ENCODE data around the gene UBE2B.

The UBE2B gene

DNA sequence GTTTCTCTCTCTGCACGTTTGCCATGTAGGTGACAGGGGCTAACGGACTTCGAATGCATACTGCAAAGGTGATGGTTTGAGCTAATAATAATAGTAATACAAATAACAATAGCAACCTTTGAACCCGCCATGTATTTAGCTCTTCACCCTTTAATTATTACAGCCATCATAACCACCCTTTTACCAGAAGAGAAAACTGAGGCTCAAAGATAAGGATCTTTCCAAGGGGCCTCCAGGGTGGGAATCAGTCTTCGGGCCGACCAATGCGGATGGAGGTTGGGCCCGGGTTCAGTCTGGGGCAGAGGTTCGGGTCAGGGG lies 39.8 kb downstream of the UBE2B start:
- Histone ChIP-seq H3K9me3 (ENCODE audit: insufficient read depth, low read length, severe bottlenecking) (no peaks in the 10 kb centered on the region), H3K4me3 (ENCODE audit: low read depth in 1 of 2, low read length in 2 of 2) (peak overlapping the region; percentile 83 to 92), H3K27me3 (ENCODE audit: insufficient read depth, low read length, poor library complexity) (no peaks in the 10 kb centered on the region), H3K36me3 (ENCODE audit: insufficient read depth, low read length) (peaks cover 31% of the 10 kb centered on the region), H2AFZ (ENCODE audit: low read depth, low read length) (peak overlapping the region; percentile 74), H4K20me1 (ENCODE audit: insufficient read depth, low read length) (peaks cover 4% of the 10 kb centered on the region; the same call in 1 of the 2 replicates), H3K79me2 (ENCODE audit: insufficient read depth, low read length) (peaks cover 42% of the 10 kb centered on the region), H3K4me2 (ENCODE audit: insufficient read depth, low read length) (peak overlapping the region; percentile 99), H3K27ac (ENCODE audit: low read length) (peak overlapping the region; percentile 81), H3K9ac (ENCODE audit: low read depth, low read length) (peak overlapping the region; percentile 94), H3K4me1 (ENCODE audit: insufficient read depth, low read length) (peaks cover 38% of the 10 kb centered on the region)
- TF ChIP-seq, protein P1, sequence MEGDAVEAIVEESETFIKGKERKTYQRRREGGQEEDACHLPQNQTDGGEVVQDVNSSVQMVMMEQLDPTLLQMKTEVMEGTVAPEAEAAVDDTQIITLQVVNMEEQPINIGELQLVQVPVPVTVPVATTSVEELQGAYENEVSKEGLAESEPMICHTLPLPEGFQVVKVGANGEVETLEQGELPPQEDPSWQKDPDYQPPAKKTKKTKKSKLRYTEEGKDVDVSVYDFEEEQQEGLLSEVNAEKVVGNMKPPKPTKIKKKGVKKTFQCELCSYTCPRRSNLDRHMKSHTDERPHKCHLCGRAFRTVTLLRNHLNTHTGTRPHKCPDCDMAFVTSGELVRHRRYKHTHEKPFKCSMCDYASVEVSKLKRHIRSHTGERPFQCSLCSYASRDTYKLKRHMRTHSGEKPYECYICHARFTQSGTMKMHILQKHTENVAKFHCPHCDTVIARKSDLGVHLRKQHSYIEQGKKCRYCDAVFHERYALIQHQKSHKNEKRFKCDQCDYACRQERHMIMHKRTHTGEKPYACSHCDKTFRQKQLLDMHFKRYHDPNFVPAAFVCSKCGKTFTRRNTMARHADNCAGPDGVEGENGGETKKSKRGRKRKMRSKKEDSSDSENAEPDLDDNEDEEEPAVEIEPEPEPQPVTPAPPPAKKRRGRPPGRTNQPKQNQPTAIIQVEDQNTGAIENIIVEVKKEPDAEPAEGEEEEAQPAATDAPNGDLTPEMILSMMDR (IDR thresholded peaks at IDR 0.05; ENCODE audit: borderline replicate concordance, extremely low read depth, low read length, poor library complexity, severe bottlenecking): no peak
- TF ChIP-seq EZH2 (IDR thresholded peaks at IDR 0.05; ENCODE audit: borderline replicate concordance, low read depth, low read length, severe bottlenecking): no peak
- ATAC-seq (ENCODE audit: insufficient read depth, low read depth): no peak
- no peak for DNase-seq

DNA sequence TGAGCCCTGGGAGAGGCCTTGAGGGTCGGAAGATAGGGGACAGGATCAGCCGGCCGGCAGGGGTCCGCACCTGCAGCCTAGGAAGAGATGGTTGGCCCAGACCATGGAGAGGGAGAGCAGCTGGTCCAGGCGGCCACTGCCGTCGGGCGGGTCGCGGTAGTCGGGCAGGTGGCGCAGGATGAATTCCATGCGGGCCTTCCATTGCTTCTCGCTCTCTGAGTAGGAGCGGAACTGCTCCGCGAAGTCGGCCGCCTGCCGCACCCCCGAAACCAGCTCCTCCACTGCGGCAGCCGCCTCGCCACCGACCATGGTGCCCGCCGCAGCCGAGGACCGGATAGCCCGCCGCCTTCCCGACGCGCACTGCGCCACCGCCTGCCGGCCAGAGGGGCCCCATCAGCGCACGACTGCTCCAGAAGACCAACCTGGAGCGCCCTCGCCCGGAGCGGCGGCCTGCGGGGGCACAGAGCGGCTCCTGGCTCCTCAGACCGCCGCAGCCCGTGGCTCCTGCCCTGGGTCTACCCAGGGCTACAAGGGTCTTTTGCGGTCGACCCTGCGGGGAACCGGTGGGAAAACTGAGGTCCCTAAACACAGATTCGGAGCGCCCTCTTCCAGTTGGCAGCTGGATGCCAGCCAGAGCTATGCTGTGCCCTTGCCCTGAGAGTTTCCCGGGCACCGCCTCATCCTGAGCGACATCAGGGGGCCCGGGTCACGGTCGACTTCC lies 40.3 kb downstream of the UBE2B start, which contains the start of gene CDKN2AIPNL:
CDKN2AIPNL (minus strand) TSS at position 336 of the 721 bp plus-strand sequence; CDS start at position 309, 27 bp downstream.
- Histone ChIP-seq H3K36me3 (ENCODE audit: insufficient read depth, low read length) (peaks cover 26% of the 10 kb centered on the region), H3K9ac (ENCODE audit: low read depth, low read length) (peak within 1 kb of the TSS; percentile 94), H3K27ac (ENCODE audit: low read length) (peak within 1 kb of the TSS; percentile 81), H3K4me2 (ENCODE audit: insufficient read depth, low read length) (peak within 1 kb of the TSS; percentile 99), H2AFZ (ENCODE audit: low read depth, low read length) (peak within 1 kb of the TSS; percentile 74), H3K79me2 (ENCODE audit: insufficient read depth, low read length) (peaks cover 39% of the 10 kb centered on the region), H3K4me1 (ENCODE audit: insufficient read depth, low read length) (peaks cover 38% of the 10 kb centered on the region), H3K27me3 (ENCODE audit: insufficient read depth, low read length, poor library complexity) (no peaks in the 10 kb centered on the region), H3K4me3 (ENCODE audit: low read depth in 1 of 2, low read length in 2 of 2) (peak within 1 kb of the TSS; percentile 83 to 92), H4K20me1 (ENCODE audit: insufficient read depth, low read length) (peaks cover 4% of the 10 kb centered on the region; the same call in 1 of the 2 replicates), H3K9me3 (ENCODE audit: insufficient read depth, low read length, severe bottlenecking) (no peaks in the 10 kb centered on the region)
- peak; percentile 99 for ATAC-seq (ENCODE audit: insufficient read depth, low read depth)
- peak; percentile 91 for DNase-seq
- TF ChIP-seq, protein P1 (IDR thresholded peaks at IDR 0.05; ENCODE audit: borderline replicate concordance, extremely low read depth, low read length, poor library complexity, severe bottlenecking): peak; percentile 92
- TF ChIP-seq EZH2 (IDR thresholded peaks at IDR 0.05; ENCODE audit: borderline replicate concordance, low read depth, low read length, severe bottlenecking): no peak

DNA sequence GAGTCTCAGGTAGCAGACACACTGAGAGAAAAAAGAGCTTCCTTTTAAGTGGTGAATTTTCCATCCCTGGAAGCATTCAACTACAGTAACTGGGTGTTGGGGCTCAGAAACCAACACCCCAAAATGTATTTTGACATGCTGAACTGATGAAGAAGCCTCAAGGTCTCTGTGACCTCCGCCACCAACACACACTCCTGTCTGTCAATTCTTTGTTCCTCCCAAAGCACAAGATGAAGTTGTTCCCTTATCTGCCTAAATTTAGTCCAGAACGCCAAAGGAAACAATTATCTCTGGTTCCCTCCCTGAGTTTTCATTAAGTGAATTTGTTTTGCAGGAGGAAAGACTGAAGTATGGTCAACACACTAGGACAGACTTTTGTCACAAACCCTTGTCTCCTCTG lies 41.7 kb downstream of the UBE2B start:
- peak overlapping the region; percentile 99; the same call in 1 of the 2 replicates for H3K4me2 ChIP-seq (ENCODE audit: insufficient read depth, low read length)

More for the DNA sequence above, 41.7 kb downstream of the UBE2B start:
- peaks cover 39% of the 10 kb centered on the region for H3K79me2 ChIP-seq (ENCODE audit: insufficient read depth, low read length)
- peaks cover 20% of the 10 kb centered on the region for H3K36me3 ChIP-seq (ENCODE audit: insufficient read depth, low read length)
- no peaks in the 10 kb centered on the region for H3K9me3 ChIP-seq (ENCODE audit: insufficient read depth, low read length, severe bottlenecking)
- no peak for ATAC-seq (ENCODE audit: insufficient read depth, low read depth)
- H3K27me3 ChIP-seq (ENCODE audit: insufficient read depth, low read length, poor library complexity): no peaks in the 10 kb centered on the region
- H3K27ac ChIP-seq (ENCODE audit: low read length): no peak overlapping the region
- H3K9ac ChIP-seq (ENCODE audit: low read depth, low read length): no peak overlapping the region
- DNase-seq: no peak
- H4K20me1 ChIP-seq (ENCODE audit: insufficient read depth, low read length): peaks cover 4% of the 10 kb centered on the region; the same call in 1 of the 2 replicates
- H3K4me1 ChIP-seq (ENCODE audit: insufficient read depth, low read length): peaks cover 38% of the 10 kb centered on the region
- H2AFZ ChIP-seq (ENCODE audit: low read depth, low read length): peak overlapping the region; percentile 74; the same call in 1 of the 2 replicates
- H3K4me3 ChIP-seq (ENCODE audit: low read depth in 1 of 2, low read length in 2 of 2): no peak overlapping the region
- TF ChIP-seq, protein P1 (IDR thresholded peaks at IDR 0.05; ENCODE audit: borderline replicate concordance, extremely low read depth, low read length, poor library complexity, severe bottlenecking): no peak
- no peak for TF ChIP-seq EZH2 (IDR thresholded peaks at IDR 0.05; ENCODE audit: borderline replicate concordance, low read depth, low read length, severe bottlenecking)

Measured in DND-41 (cell line).